ENCODE data around the gene ZBTB7C.

Gene ZBTB7C

GRCh38 chr18:48009116-48009745 lies 400.0 kb downstream of the ZBTB7C start:
- H3K4me3 ChIP-seq (ENCODE audit: low read depth, low read length) = no peak overlapping the region
- in situ Hi-C loops (cut with HindIII; ENCODE audit: low sequenced_read_pairs) = no loop called here
- no peak for TF ChIP-seq CTCF (IDR thresholded peaks at IDR 0.05; ENCODE audit: low read depth, low read length, missing control alignments)
- DNase-seq (ENCODE audit: low read depth) = no peak

- DNase-seq (ENCODE audit: low read depth) = no peak
- H3K4me3 ChIP-seq (ENCODE audit: low read depth, low read length) = peak overlapping the region; percentile 52
- TF ChIP-seq CTCF (IDR thresholded peaks at IDR 0.05; ENCODE audit: low read depth, low read length, missing control alignments) = peak; percentile 46
- in situ Hi-C loops (cut with HindIII; ENCODE audit: low sequenced_read_pairs) = no loop called here
These were observed 401.1 kb downstream of the ZBTB7C start for GRCh38 chr18:48007955-48008701.

- in situ Hi-C loops (cut with HindIII; ENCODE audit: low sequenced_read_pairs) = no loop called here
- DNase-seq (ENCODE audit: low read depth) = no peak
- peak overlapping the region; percentile 52 for H3K4me3 ChIP-seq (ENCODE audit: low read depth, low read length)
- TF ChIP-seq CTCF (IDR thresholded peaks at IDR 0.05; ENCODE audit: low read depth, low read length, missing control alignments) = no peak
These were observed 401.8 kb downstream of the ZBTB7C start for GRCh38 chr18:48007381-48007780.

GRCh38 chr18:48006415-48007175 lies 402.6 kb downstream of the ZBTB7C start:
- H3K4me3 ChIP-seq (ENCODE audit: low read depth, low read length) = no peak overlapping the region
- no peak for TF ChIP-seq CTCF (IDR thresholded peaks at IDR 0.05; ENCODE audit: low read depth, low read length, missing control alignments)
- no peak for DNase-seq (ENCODE audit: low read depth)
- in situ Hi-C loops (cut with HindIII; ENCODE audit: low sequenced_read_pairs) = no loop called here

GRCh38 chr18:48004577-48004976 lies 404.6 kb downstream of the ZBTB7C start:
- TF ChIP-seq CTCF (IDR thresholded peaks at IDR 0.05; ENCODE audit: low read depth, low read length, missing control alignments) = no peak
- no peak for DNase-seq (ENCODE audit: low read depth)
- in situ Hi-C loops (cut with HindIII; ENCODE audit: low sequenced_read_pairs) = no loop called here
- H3K4me3 ChIP-seq (ENCODE audit: low read depth, low read length) = no peak overlapping the region

GRCh38 chr18:48003426-48004349 lies 405.5 kb downstream of the ZBTB7C start:
- in situ Hi-C loops (cut with HindIII; ENCODE audit: low sequenced_read_pairs) = no loop called here
- TF ChIP-seq CTCF (IDR thresholded peaks at IDR 0.05; ENCODE audit: low read depth, low read length, missing control alignments) = no peak
- peak; percentile 31 for DNase-seq (ENCODE audit: low read depth)
- no peak overlapping the region for H3K4me3 ChIP-seq (ENCODE audit: low read depth, low read length)
